ENCODE results near the gene PLPP2.

DNA sequence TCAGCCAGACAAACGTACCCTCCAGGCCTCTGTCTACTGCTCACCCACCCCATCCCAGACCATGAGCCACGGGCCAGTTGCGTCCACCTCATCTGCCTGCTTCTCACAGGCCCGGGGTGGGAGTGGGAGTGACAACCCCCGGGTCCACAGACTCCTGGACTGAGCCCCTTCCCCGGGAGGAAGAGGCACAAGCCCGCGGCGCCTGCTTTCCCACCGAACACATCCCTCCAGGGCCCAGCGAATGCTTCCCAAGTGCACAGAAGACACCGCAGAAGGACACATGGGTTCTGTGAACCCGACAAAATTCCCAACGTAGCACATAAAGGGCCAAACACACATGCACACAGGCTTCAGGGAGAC, 18.0 kb upstream of the PLPP2 start:
- TF ChIP-seq, protein P1, sequence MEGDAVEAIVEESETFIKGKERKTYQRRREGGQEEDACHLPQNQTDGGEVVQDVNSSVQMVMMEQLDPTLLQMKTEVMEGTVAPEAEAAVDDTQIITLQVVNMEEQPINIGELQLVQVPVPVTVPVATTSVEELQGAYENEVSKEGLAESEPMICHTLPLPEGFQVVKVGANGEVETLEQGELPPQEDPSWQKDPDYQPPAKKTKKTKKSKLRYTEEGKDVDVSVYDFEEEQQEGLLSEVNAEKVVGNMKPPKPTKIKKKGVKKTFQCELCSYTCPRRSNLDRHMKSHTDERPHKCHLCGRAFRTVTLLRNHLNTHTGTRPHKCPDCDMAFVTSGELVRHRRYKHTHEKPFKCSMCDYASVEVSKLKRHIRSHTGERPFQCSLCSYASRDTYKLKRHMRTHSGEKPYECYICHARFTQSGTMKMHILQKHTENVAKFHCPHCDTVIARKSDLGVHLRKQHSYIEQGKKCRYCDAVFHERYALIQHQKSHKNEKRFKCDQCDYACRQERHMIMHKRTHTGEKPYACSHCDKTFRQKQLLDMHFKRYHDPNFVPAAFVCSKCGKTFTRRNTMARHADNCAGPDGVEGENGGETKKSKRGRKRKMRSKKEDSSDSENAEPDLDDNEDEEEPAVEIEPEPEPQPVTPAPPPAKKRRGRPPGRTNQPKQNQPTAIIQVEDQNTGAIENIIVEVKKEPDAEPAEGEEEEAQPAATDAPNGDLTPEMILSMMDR (IDR thresholded peaks at IDR 0.05; ENCODE audit: low read depth, low read length, poor library complexity, severe bottlenecking), result no peak
- no peak for TF ChIP-seq EZH2phosphoT487 (IDR thresholded peaks at IDR 0.05; ENCODE audit: borderline replicate concordance, low read length)
